ENCODE measurements around the gene SERTM2.
"Not testable (repeated sequence)": the region's sequence is repeated elsewhere in the genome, so short reads cannot be mapped to it uniquely, and the experiment has no call there.

- not testable (repeated sequence) for TF ChIP-seq POLR2A (IDR thresholded peaks at IDR 0.05; ENCODE audit: control extremely low read depth in 1 of 2, low read depth in 2 of 2, low read length in 2 of 2); CTCF (IDR thresholded peaks at IDR 0.05; ENCODE audit: control extremely low read depth in 1 of 3, insufficient read depth in 1 of 3, low read depth in 1 of 3, low read length in 3 of 3); GABPA (IDR thresholded peaks at IDR 0.05; ENCODE audit: borderline replicate concordance, insufficient read depth, low read length); RAD21 (IDR thresholded peaks at IDR 0.05 in 1 of 2, conservative IDR thresholded peaks at IDR 0.05 in 1 of 2; ENCODE audit: low read depth in 2 of 2, low read length in 2 of 2); KDM5A (IDR thresholded peaks at IDR 0.05; ENCODE audit: low read length)
Measured at GRCh38 chrX:111549235-111549634, 37.8 kb downstream of the SERTM2 start.
